GM12878 (cell line): ENCODE results near the gene MYH9. TPM values are rescaled to one million over a fixed set of nuclear protein-coding genes. Genes with fewer than 3 reads are reported as not detected.

Source experiments
- ATAC-seq: fragments of 200-7000 bp; cut with Tn5 transposase; 3 replicates; pipeline ENCODE4 v1.9.1; 2020; ENCODE audit warnings: mild to moderate bottlenecking, moderate library complexity
- BruUV-seq: library from RNA; stranded (reverse); fragments of 400-500 nt; replicated peaks from 2 replicates; lab custom pipeline; 2021; lab: Mats Ljungman, UMichigan
- CTCF ChIA-PET: fragments of 300-600 bp; sonication (Branson Sonifier 250); formaldehyde crosslinking; extraction: SDS; loops from one replicate; lab custom pipeline; 2021; ENCODE audit warnings: inconsistent platforms; lab: Yijun Ruan, JAX
- POLR2A ChIA-PET: fragments of 350-600 bp; formaldehyde crosslinking; extraction: SDS; loops from one replicate; lab custom pipeline; 2021; ENCODE audit warnings: inconsistent platforms; lab: Charles Lee
- RAD21 ChIA-PET: fragments of 300-600 bp; sonication (Branson Sonifier 250); formaldehyde crosslinking; loops from one replicate; lab custom pipeline; 2023; ENCODE audit warnings: antibody characterized with exemption; ENCODE audit not compliant: unreplicated experiment; lab: Charles Lee
- SMC1A ChIA-PET: fragments of 300-600 bp; sonication (Branson Sonifier 250); formaldehyde crosslinking; loops from one replicate; lab custom pipeline; 2023; ENCODE audit not compliant: unreplicated experiment, uncharacterized antibody; lab: Charles Lee
- DNase-seq: peaks from one replicate; pipeline ENCODE4 v3.0.0-alpha.2; 2011; ENCODE audit warnings: low read depth, low spot score
- FAIRE-seq: peaks from 3 replicates; lab custom pipeline; 2011; peaks lifted over from hg19 to GRCh38; lab: Jason Lieb, UNC
- H2AFZ ChIP-seq: 2 replicates; pipeline ENCODE4 v1.6.0; 2011; ENCODE audit warnings: low read depth, low read length, control low read depth; ENCODE audit not compliant: control insufficient read depth
- H3K27ac ChIP-seq: 2 replicates; pipeline ENCODE4 v1.5.1; 2011; ENCODE audit warnings: control low read depth; ENCODE audit not compliant: control insufficient read depth, insufficient read depth
- H3K27me3 ChIP-seq, 2 experiments: replicated peaks in 1 of 2; 2 replicates each; pipeline versions ENCODE4 v1.6.0 to v1.6.1; 2011; ENCODE audit warnings: low read length in 1 of 2; ENCODE audit not compliant: control insufficient read depth in 2 of 2, insufficient read depth in 2 of 2
- H3K36me3 ChIP-seq, 2 experiments: 2 replicates each; pipeline ENCODE4 v1.5.1; 2011; ENCODE audit warnings: low read length in 1 of 2; ENCODE audit not compliant: control insufficient read depth in 2 of 2, insufficient read depth in 2 of 2
- H3K4me1 ChIP-seq: 2 replicates; pipeline ENCODE4 v1.6.1; 2011; ENCODE audit warnings: mild to moderate bottlenecking, low read length, moderate library complexity, mixed read lengths; ENCODE audit not compliant: control insufficient read depth, insufficient read depth
- H3K4me2 ChIP-seq: 2 replicates; pipeline ENCODE4 v1.6.0; 2011; ENCODE audit warnings: control low read depth; ENCODE audit not compliant: control insufficient read depth, insufficient read depth
- H3K4me3 ChIP-seq: fragments of 200-600 bp; sonication (generic); 2 replicates; pipeline ENCODE4 v1.5.1; 2016
- H3K79me2 ChIP-seq: 2 replicates; pipeline ENCODE4 v1.6.0; 2011; ENCODE audit warnings: low read length; ENCODE audit not compliant: control insufficient read depth, insufficient read depth
- H3K9ac ChIP-seq: 2 replicates; pipeline ENCODE4 v1.8.0; 2011; ENCODE audit warnings: low read length, control low read depth, mixed read lengths; ENCODE audit not compliant: control insufficient read depth, insufficient read depth
- H3K9me3 ChIP-seq: replicated peaks from 3 replicates; pipeline ENCODE4 v1.5.1; 2011; ENCODE audit warnings: mild to moderate bottlenecking, low read length; ENCODE audit not compliant: control insufficient read depth, insufficient read depth
- H4K20me1 ChIP-seq: 2 replicates; pipeline ENCODE4 v1.6.0; 2011; ENCODE audit not compliant: control insufficient read depth, insufficient read depth
- BCL11A ChIP-seq: IDR thresholded peaks from 2 replicates; pipeline ENCODE4 v1.6.1; 2011; ENCODE audit warnings: low read depth, low read length
- BHLHE40 ChIP-seq, 2 experiments: fragments of 450-650 bp in 1 of 2; IDR thresholded peaks; 2 replicates each; pipeline ENCODE4 v1.6.1; 2011 to 2017; ENCODE audit warnings: low read depth in 2 of 2, borderline replicate concordance in 1 of 2, improper control_type of control experiment in 1 of 2, low read length in 1 of 2, mild to moderate bottlenecking in 1 of 2
- CHD1 ChIP-seq: IDR thresholded peaks from 2 replicates; pipeline ENCODE4 v1.6.1; 2012; ENCODE audit warnings: low read depth, low read length, improper control_type of control experiment
- CHD2 ChIP-seq: IDR thresholded peaks from 2 replicates; pipeline ENCODE4 v1.6.1; 2011; ENCODE audit warnings: low read depth, low read length, improper control_type of control experiment, borderline replicate concordance
- EED ChIP-seq: sonication (generic); IDR thresholded peaks from 2 replicates; pipeline ENCODE4 v1.6.1; 2016; ENCODE audit warnings: antibody characterized with exemption, low read depth
- GATAD2B ChIP-seq: fragments of 450-650 bp; conservative IDR thresholded peaks from 2 replicates; pipeline ENCODE4 v1.6.1; 2017; ENCODE audit warnings: low read depth, mild to moderate bottlenecking, moderate library complexity
- MYC ChIP-seq: IDR thresholded peaks from 2 replicates; pipeline ENCODE4 v1.6.1; 2011; ENCODE audit warnings: mild to moderate bottlenecking, low read length, moderate library complexity, inconsistent platforms; ENCODE audit not compliant: insufficient read depth, insufficient replicate concordance, insufficient read length, severe bottlenecking
- POLR2AphosphoS2 ChIP-seq: IDR thresholded peaks from 2 replicates; pipeline ENCODE4 v1.6.1; 2011; ENCODE audit warnings: low read depth, mild to moderate bottlenecking, low read length, improper control_type of control experiment, moderate library complexity
- RELB ChIP-seq: fragments of 450-650 bp; IDR thresholded peaks from 2 replicates; pipeline ENCODE4 v1.6.1; 2017; ENCODE audit warnings: low read depth, mild to moderate bottlenecking, moderate library complexity
- SMC3 ChIP-seq: IDR thresholded peaks from 2 replicates; pipeline ENCODE4 v1.6.1; 2011; ENCODE audit warnings: low read length, improper control_type of control experiment, borderline replicate concordance
- YY1 ChIP-seq: IDR thresholded peaks from 2 replicates; pipeline ENCODE4 v1.6.1; 2011; ENCODE audit warnings: low read depth, mild to moderate bottlenecking, low read length
- ZNF24 ChIP-seq: fragments of 450-650 bp; IDR thresholded peaks from 2 replicates; pipeline ENCODE4 v1.6.1; 2017; ENCODE audit warnings: antibody characterized with exemption, mild to moderate bottlenecking
- WGBS: methylation state at CpG from one replicate; pipeline ENCODE4 v1.1.6; 2016; ENCODE audit warnings: low lambda C conversion rate; ENCODE audit not compliant: insufficient replicate concordance, insufficient coverage; ENCODE audit errors: missing lambda C conversion rate; 5-methylcytosine and 5-hydroxymethylcytosine counted together
- in situ Hi-C: fragments of 300-500 bp; cut with MboI; formaldehyde crosslinking; loops from 9 replicates; pipeline ENCODE4 v1.14.3; 2018; ENCODE audit warnings: mixed read lengths
- intact Hi-C: fragments of 100-400 bp; cut with micrococcal nuclease; formaldehyde crosslinking; loops from one replicate; pipeline ENCODE4 v1.14.2; 2022; ENCODE audit not compliant: unreplicated experiment
- polyA plus RNA-seq, 11 experiments: library from polyadenylated mRNA; depleted of rRNA in 4 of 11; unstranded in 6 of 11; stranded (reverse) in 5 of 11; fragments of >200 nt; fragmentation: Nextera tagmentation in 4 of 11; fragmentation: Illumina TruSeq in 1 of 11; extraction: Ambion mirVana in 4 of 11; extraction: Trizol in 1 of 11; gene quantifications; 1 replicate in 1 of 11; 2 replicates in 10 of 11; pipeline versions ENCODE4 v1.2.1 to v1.2.3, GENCODE V29; 2011 to 2016; ENCODE audit warnings: inconsistent platforms in 2 of 11, missing spikeins in 2 of 11, low read depth in 1 of 11
- total RNA-seq, 4 experiments: library from RNA; depleted of rRNA in 3 of 4; stranded (reverse); fragments of >200 nt in 3 of 4; fragmentation: Illumina TruSeq in 1 of 4; extraction: Trizol in 1 of 4; gene quantifications; 2 replicates each; pipeline versions ENCODE4 v1.2.1 to v1.2.3, GENCODE V29; 2013 to 2021
- TF ChIP-seq, protein P1 (sequence below): IDR thresholded peaks from 2 replicates; pipeline ENCODE4 v1.6.1; 2011; ENCODE audit warnings: borderline replicate concordance, low read depth, mild to moderate bottlenecking, moderate library complexity, mixed read lengths, low read length; ENCODE audit not compliant: insufficient read depth; ENCODE audit errors: extremely low read length

The MYH9 gene
- total and polyA plus RNA-seq, 10 of the 15 experiments (the other 5 are each of a cell fraction or from before 2014, with no cell fraction given): 5.1 to 525 (median 145) TPM

DNA sequence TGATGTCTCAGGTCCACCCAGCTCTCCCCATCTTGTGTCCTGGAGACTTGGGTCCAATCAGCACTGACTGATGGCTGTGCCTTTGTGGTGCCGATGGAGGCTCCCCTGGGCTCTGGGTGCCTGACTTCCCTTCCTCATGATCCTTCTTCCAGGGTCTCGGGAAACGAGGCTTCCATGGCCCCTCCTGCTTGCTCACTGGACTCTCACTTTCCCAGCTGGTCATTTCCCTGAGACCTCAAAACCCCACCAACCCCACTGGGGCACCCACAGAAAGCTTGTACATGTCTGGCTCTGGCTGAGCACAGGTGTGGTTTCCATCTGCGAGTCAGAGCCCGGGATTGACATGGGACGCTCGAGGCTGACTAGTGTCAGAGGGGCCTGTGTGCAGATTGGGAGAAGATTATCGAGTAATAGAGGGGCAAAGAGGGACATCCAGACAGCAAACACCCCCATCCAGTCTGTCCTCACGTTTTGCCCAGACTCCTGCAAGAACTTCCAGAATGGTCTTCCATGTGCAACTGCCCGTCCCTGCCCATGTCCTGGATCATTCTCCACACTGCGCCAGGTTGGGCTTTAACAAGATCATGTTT, 119.8 kb downstream of the MYH9 start:
- CTCF ChIA-PET: interaction anchor here (0.7 kb wide), 1 partner anchor 66 kb away, joined by 3 read pairs; the partner anchor contains the start of gene APOL4

DNA sequence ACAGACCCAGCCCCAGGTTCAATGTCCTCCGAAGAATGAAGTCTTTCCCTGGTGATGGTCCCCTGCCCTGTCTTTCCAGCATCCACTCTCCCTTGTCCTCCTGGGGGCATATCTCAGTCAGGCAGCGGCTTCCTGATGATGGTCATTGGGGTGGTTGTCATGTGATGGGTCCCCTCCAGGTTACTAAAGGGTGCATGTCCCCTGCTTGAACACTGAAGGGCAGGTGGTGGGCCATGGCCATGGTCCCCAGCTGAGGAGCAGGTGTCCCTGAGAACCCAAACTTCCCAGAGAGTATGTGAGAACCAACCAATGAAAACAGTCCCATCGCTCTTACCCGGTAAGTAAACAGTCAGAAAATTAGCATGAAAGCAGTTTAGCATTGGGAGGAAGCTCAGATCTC, 120.7 kb downstream of the MYH9 start:
- peaks cover 8 to 9% of the 10 kb centered on the region in 2 experiments; a peak in 3 of 4 replicates for H3K36me3 ChIP-seq
- no peak overlapping the region for H3K27ac ChIP-seq
- H3K9me3 ChIP-seq: no peaks in the 10 kb centered on the region
- no peaks in the 10 kb centered on the region for H3K27me3 ChIP-seq
- no peak for FAIRE-seq
- ChIA-PET CTCF (interaction anchor here (0.7 kb wide), 2 partner anchors 65 to 336 kb away, joined by 3 read pairs; partner anchors contain the start of gene APOL4), RAD21 (no interaction called here), SMC1A (interaction anchor here (0.6 kb wide), 1 partner anchor 85 kb away, joined by 3 read pairs; no protein-coding TSS in a partner anchor), POLR2A (no interaction called here)
- ATAC-seq: no peak
- no peak overlapping the region for H2AFZ ChIP-seq
- H3K9ac ChIP-seq: no peak overlapping the region
- no peaks in the 10 kb centered on the region; the same call in 1 of the 2 replicates for H4K20me1 ChIP-seq
- BruUV-seq: TSS peak; percentile 91
- H3K4me3 ChIP-seq: no peak overlapping the region
- in situ Hi-C loops: no loop called here
- H3K4me1 ChIP-seq: no peaks in the 10 kb centered on the region
- intact Hi-C loops: no loop called here
- WGBS: 100% methylated on average over 4 of the region's 4 CpGs
- DNase-seq: no peak
- no peaks in the 10 kb centered on the region for H3K79me2 ChIP-seq
- no peak overlapping the region for H3K4me2 ChIP-seq
- no peak for TF ChIP-seq CHD2
- no peak for TF ChIP-seq ZNF24
- TF ChIP-seq RELB: no peak
- no peak for TF ChIP-seq EED
- TF ChIP-seq, protein P1, sequence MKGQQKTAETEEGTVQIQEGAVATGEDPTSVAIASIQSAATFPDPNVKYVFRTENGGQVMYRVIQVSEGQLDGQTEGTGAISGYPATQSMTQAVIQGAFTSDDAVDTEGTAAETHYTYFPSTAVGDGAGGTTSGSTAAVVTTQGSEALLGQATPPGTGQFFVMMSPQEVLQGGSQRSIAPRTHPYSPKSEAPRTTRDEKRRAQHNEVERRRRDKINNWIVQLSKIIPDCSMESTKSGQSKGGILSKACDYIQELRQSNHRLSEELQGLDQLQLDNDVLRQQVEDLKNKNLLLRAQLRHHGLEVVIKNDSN: no peak
- TF ChIP-seq BCL11A: no peak
- TF ChIP-seq MYC: no peak
- no peak for TF ChIP-seq BHLHE40 (IDR thresholded peaks at IDR 0.05; ENCODE audit: borderline replicate concordance in 1 of 2, low read depth in 2 of 2, low read length in 1 of 2)
- TF ChIP-seq CHD1: no peak
- no peak for TF ChIP-seq GATAD2B
- TF ChIP-seq SMC3: no peak

More for the DNA sequence above, 119.8 kb downstream of the MYH9 start:
- 80% methylated on average over 11 of the region's 11 CpGs for WGBS
- Histone ChIP-seq H3K79me2 (no peaks in the 10 kb centered on the region), H3K4me1 (no peaks in the 10 kb centered on the region), H3K9ac (no peak overlapping the region), H4K20me1 (no peaks in the 10 kb centered on the region; the same call in 1 of the 2 replicates), H3K36me3 (peaks cover 4 to 8% of the 10 kb centered on the region in 2 experiments; a peak in 3 of 4 replicates), H2AFZ (no peak overlapping the region), H3K27ac (no peak overlapping the region), H3K4me2 (no peak overlapping the region), H3K9me3 (no peaks in the 10 kb centered on the region), H3K4me3 (no peak overlapping the region), H3K27me3 (no peaks in the 10 kb centered on the region)
- DNase-seq (no peak), FAIRE-seq (no peak), ATAC-seq (no peak)
- ChIA-PET POLR2A (no interaction called here), RAD21 (no interaction called here), SMC1A (no interaction called here)
- in situ Hi-C loops (no loop called here), intact Hi-C loops (no loop called here)
- BruUV-seq: no TSS peak
- TF ChIP-seq POLR2AphosphoS2: peak; percentile 37; the same call in 1 of the 2 replicates
- no peak for TF ChIP-seq YY1
- TF ChIP-seq, all 136 proteins: peak for 1
